ENCODE results near the gene CTDP1.

The CTDP1 gene

DNA sequence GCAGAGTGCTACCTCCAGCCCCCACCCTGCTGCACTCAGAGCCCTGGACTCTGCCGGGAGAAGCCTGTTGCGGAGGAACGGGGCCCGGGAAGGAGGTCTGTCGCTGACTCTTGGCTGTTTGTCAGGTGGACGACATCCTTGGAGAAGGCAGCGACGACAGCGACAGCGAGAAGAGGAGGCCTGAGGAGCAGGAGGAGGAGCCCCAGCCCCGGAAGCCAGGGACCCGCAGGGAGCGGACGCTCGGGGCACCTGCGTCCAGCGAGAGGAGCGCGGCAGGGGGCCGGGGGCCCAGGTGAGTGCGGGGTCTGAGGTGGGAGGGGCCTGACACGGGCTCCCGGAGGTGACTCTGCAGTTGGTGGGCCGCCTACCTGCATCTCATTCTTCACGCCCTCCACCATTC is 56.6 kb downstream of the CTDP1 start:
- CTCF ChIA-PET, result no interaction called here
- Histone ChIP-seq H3K36me3 (ENCODE audit: control insufficient read depth in 2 of 2, insufficient read depth in 1 of 2, low read length in 2 of 2) (peaks cover 0 to 66% of the 10 kb centered on the region in 2 experiments; a peak in 2 of 3 replicates), H3K4me3 (ENCODE audit: low read depth, low read length) (no peak overlapping the region), H3K27ac (ENCODE audit: extremely low read depth, low read depth, low read length) (no peak overlapping the region), H3K4me1 (ENCODE audit: control insufficient read depth, insufficient read depth, low read length) (no peaks in the 10 kb centered on the region), H3K9me3 (ENCODE audit: control insufficient read depth, insufficient read depth, low read depth, low read length) (no peaks in the 10 kb centered on the region)
- POLR2A ChIA-PET, result no interaction called here
- no peak for TF ChIP-seq ZNF202 (tag by site-specific recombination; IDR thresholded peaks at IDR 0.05; ENCODE audit: borderline replicate concordance)
- TF ChIP-seq ZNF311 (tag by site-specific recombination; IDR thresholded peaks at IDR 0.05; ENCODE audit: borderline replicate concordance), result no peak
- TF ChIP-seq, protein P1, sequence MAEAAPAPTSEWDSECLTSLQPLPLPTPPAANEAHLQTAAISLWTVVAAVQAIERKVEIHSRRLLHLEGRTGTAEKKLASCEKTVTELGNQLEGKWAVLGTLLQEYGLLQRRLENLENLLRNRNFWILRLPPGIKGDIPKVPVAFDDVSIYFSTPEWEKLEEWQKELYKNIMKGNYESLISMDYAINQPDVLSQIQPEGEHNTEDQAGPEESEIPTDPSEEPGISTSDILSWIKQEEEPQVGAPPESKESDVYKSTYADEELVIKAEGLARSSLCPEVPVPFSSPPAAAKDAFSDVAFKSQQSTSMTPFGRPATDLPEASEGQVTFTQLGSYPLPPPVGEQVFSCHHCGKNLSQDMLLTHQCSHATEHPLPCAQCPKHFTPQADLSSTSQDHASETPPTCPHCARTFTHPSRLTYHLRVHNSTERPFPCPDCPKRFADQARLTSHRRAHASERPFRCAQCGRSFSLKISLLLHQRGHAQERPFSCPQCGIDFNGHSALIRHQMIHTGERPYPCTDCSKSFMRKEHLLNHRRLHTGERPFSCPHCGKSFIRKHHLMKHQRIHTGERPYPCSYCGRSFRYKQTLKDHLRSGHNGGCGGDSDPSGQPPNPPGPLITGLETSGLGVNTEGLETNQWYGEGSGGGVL (tag by site-specific recombination; IDR thresholded peaks at IDR 0.05), result no peak
- TF ChIP-seq ZNF112 (tag by site-specific recombination; IDR thresholded peaks at IDR 0.05), result no peak
- no peak for TF ChIP-seq MYNN (tag by site-specific recombination; IDR thresholded peaks at IDR 0.05; ENCODE audit: borderline replicate concordance)
- no peak for TF ChIP-seq ZNF433 (tag by site-specific recombination; IDR thresholded peaks at IDR 0.05; ENCODE audit: low read depth)
- no peak for TF ChIP-seq ZNF658 (tag by site-specific recombination; IDR thresholded peaks at IDR 0.05)
- no peak for TF ChIP-seq ZNF701 (tag by site-specific recombination; IDR thresholded peaks at IDR 0.05)
- no peak for TF ChIP-seq ZNF274 (IDR thresholded peaks at IDR 0.05; ENCODE audit: low read length)
- TF ChIP-seq ZNF274 (tag by site-specific recombination; IDR thresholded peaks at IDR 0.05; ENCODE audit: borderline replicate concordance), result no peak

DNA sequence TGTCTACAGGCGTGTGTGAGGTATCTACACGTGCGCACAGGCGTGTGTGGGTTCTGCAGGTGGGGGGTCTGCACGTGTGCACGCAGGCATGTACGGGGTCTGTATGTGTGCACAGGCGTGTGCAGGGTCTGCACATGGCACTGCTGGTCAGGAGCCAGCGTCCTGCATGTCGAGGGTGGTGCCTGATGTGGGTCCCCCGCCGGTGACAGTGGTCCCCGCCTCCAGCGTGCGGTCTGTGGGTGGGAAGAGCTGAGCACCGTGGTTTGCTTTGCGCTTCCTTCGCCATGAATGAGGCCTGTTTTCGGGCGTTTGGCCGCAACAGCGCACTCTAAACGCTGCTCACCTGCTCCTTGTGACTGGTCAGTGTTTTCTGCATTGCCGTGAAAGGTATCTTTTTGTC is 57.2 kb downstream of the CTDP1 start:
- TF ChIP-seq SP7 (tag by site-specific recombination; IDR thresholded peaks at IDR 0.05), result no peak
- TF ChIP-seq ZNF16 (tag by site-specific recombination; IDR thresholded peaks at IDR 0.05; ENCODE audit: low read depth), result no peak
- TF ChIP-seq, protein P2, sequence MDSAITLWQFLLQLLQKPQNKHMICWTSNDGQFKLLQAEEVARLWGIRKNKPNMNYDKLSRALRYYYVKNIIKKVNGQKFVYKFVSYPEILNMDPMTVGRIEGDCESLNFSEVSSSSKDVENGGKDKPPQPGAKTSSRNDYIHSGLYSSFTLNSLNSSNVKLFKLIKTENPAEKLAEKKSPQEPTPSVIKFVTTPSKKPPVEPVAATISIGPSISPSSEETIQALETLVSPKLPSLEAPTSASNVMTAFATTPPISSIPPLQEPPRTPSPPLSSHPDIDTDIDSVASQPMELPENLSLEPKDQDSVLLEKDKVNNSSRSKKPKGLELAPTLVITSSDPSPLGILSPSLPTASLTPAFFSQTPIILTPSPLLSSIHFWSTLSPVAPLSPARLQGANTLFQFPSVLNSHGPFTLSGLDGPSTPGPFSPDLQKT (IDR thresholded peaks at IDR 0.05; ENCODE audit: borderline replicate concordance, low read depth, low read length), result no peak
- no peak for TF ChIP-seq ZNF391 (tag by site-specific recombination; IDR thresholded peaks at IDR 0.05; ENCODE audit: borderline replicate concordance, low read depth)
- TF ChIP-seq ZNF596 (tag by site-specific recombination; IDR thresholded peaks at IDR 0.05), result no peak
- TF ChIP-seq SCRT2 (tag by site-specific recombination; IDR thresholded peaks at IDR 0.05), result no peak
- no peak for TF ChIP-seq ZNF530 (tag by site-specific recombination; IDR thresholded peaks at IDR 0.05; ENCODE audit: low read depth)
- TF ChIP-seq SP3 (tag by site-specific recombination; IDR thresholded peaks at IDR 0.05), result no peak
- TF ChIP-seq ZNF274 (IDR thresholded peaks at IDR 0.05; ENCODE audit: low read length), result no peak
- no peak for TF ChIP-seq ZNF274 (tag by site-specific recombination; IDR thresholded peaks at IDR 0.05; ENCODE audit: borderline replicate concordance)
- TF ChIP-seq HOXA7 (CRISPR knock-in tag; IDR thresholded peaks at IDR 0.05; ENCODE audit: borderline replicate concordance), result no peak
- no peak for TF ChIP-seq ZNF341 (tag by site-specific recombination; IDR thresholded peaks at IDR 0.05; ENCODE audit: low read depth)
- no peak for TF ChIP-seq OVOL3 (tag by site-specific recombination; IDR thresholded peaks at IDR 0.05)
- TF ChIP-seq, protein P3, sequence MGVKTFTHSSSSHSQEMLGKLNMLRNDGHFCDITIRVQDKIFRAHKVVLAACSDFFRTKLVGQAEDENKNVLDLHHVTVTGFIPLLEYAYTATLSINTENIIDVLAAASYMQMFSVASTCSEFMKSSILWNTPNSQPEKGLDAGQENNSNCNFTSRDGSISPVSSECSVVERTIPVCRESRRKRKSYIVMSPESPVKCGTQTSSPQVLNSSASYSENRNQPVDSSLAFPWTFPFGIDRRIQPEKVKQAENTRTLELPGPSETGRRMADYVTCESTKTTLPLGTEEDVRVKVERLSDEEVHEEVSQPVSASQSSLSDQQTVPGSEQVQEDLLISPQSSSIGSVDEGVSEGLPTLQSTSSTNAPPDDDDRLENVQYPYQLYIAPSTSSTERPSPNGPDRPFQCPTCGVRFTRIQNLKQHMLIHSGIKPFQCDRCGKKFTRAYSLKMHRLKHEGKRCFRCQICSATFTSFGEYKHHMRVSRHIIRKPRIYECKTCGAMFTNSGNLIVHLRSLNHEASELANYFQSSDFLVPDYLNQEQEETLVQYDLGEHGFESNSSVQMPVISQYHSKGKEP (tag by site-specific recombination; IDR thresholded peaks at IDR 0.05), result no peak
- TF ChIP-seq ZNF510 (tag by site-specific recombination; IDR thresholded peaks at IDR 0.05; ENCODE audit: insufficient replicate concordance), result no peak
- TF ChIP-seq ZNF140 (tag by site-specific recombination; IDR thresholded peaks at IDR 0.05), result no peak
- TF ChIP-seq, protein P4, sequence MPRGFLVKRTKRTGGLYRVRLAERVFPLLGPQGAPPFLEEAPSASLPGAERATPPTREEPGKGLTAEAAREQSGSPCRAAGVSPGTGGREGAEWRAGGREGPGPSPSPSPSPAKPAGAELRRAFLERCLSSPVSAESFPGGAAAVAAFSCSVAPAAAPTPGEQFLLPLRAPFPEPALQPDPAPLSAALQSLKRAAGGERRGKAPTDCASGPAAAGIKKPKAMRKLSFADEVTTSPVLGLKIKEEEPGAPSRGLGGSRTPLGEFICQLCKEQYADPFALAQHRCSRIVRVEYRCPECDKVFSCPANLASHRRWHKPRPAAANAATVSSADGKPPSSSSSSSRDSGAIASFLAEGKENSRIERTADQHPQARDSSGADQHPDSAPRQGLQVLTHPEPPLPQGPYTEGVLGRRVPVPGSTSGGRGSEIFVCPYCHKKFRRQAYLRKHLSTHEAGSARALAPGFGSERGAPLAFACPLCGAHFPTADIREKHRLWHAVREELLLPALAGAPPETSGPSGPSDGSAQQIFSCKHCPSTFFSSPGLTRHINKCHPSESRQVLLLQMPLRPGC (tag by site-specific recombination; IDR thresholded peaks at IDR 0.05), result no peak
- TF ChIP-seq ZNF571 (tag by site-specific recombination; IDR thresholded peaks at IDR 0.05), result no peak
- no peak for TF ChIP-seq ZNF501 (tag by site-specific recombination; IDR thresholded peaks at IDR 0.05)
- TF ChIP-seq, protein P5, sequence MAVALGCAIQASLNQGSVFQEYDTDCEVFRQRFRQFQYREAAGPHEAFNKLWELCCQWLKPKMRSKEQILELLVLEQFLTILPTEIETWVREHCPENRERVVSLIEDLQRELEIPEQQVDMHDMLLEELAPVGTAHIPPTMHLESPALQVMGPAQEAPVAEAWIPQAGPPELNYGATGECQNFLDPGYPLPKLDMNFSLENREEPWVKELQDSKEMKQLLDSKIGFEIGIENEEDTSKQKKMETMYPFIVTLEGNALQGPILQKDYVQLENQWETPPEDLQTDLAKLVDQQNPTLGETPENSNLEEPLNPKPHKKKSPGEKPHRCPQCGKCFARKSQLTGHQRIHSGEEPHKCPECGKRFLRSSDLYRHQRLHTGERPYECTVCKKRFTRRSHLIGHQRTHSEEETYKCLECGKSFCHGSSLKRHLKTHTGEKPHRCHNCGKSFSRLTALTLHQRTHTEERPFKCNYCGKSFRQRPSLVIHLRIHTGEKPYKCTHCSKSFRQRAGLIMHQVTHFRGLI (tag by site-specific recombination; IDR thresholded peaks at IDR 0.05), result no peak
- no peak for TF ChIP-seq ZNF433 (tag by site-specific recombination; IDR thresholded peaks at IDR 0.05; ENCODE audit: low read depth)
- H3K27ac ChIP-seq (ENCODE audit: extremely low read depth, low read depth, low read length), result no peak overlapping the region
- no peak overlapping the region for H3K4me3 ChIP-seq (ENCODE audit: low read depth, low read length)
- ChIA-PET CTCF (interaction anchor here (0.6 kb wide), 1 partner anchor 61 kb away, joined by 3 read pairs; the partner anchor contains the start of gene KCNG2), POLR2A (no interaction called here)
- H3K9me3 ChIP-seq (ENCODE audit: control insufficient read depth, insufficient read depth, low read depth, low read length), result no peaks in the 10 kb centered on the region
- H3K4me1 ChIP-seq (ENCODE audit: control insufficient read depth, insufficient read depth, low read length), result no peaks in the 10 kb centered on the region
- peaks cover 0 to 63% of the 10 kb centered on the region in 2 experiments; a peak in 1 of 3 replicates for H3K36me3 ChIP-seq (ENCODE audit: control insufficient read depth in 2 of 2, insufficient read depth in 1 of 2, low read length in 2 of 2)

Measured in HEK293 (cell line).